CD4-positive, alpha-beta T cell treated with Interleukin-2 at 100 ng/mL for 4 hours (primary cell): ENCODE measurements around the gene S100A12.

Experiments
- DNase-seq: peaks from one replicate; pipeline ENCODE4 v3.0.0-alpha.2; 2020; ENCODE audit warnings: low spot score

S100A12 gene

DNA sequence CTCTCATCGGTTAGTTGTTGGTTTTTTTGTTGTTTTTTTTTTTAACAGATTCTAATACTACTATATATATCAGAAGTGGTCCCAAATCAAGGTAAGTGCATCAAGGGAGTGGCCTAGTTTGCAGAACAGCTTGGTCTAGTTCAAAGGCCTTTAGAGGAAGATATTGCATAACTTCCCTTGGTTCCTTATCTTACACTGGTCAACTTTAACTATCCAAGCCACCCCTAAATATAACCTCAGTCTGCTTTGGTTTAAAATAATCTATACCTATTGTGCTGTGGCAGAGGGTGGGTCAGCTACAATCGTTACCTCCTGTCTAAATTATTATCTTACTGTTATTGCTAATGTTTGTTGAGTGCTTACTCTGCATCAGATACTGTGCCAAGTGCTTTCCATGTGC, 6.9 kb downstream of the S100A12 start:
- DNase-seq = no peak

DNA sequence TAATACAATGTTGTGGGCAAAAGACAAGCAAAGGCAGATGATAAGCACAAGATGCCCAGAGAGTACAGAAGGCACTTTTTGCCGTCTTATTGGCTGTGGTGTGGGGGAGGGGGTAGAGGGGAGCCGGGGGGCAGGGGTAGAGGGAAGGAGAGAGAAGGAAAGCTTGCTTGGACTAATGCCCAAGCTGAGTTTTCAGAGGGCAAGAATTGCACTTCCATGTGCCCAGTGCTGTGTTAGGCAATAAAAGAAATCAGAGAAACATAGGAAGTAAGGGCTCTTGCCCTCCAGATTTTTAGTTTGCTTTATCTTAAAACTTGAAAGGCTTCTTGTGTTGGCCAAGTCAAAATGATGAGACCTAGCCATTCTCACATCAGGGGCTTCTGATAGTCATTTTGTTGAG, 8.3 kb downstream of the S100A12 start:
- no peak for DNase-seq

DNA sequence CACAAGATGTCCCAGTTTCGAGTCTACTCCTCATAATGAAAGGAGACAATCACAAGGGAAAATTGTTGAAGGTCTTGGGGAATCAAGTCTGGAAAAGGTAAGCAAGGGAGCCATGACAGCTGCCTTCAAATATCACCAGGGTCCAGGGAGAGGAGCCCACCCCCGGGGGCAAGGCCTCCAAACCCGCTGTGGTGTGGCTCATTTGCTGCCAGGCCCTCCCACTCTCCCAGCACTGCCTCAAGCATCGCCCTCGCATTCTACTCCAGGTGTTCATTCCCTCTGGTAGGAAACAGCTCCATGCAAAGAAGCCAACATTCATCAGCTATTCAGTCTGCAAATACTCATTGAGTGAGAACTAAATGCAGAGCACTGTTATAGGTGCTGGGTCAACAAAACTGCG, 9.2 kb downstream of the S100A12 start:
- no peak for DNase-seq

DNA sequence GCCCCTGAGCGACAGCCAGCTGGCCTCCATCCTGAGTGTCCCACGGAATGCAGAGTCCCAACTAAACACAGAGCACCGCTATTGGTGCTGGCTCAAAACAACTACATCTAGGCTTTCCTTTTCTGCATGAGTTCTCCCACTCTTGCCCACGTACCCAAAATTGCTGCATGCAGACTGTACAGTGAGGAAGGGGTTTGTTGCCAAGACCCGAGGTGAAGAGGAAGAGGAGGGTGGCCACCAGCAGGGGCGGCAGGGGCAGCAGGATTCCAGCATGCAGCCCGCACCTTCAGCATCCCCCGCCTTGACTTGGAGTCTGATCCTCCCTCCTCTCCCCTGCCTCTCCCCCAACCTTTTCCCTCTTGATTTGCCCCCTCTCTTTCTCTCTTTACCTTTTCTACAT, 9.7 kb downstream of the S100A12 start:
- no peak for DNase-seq

DNA sequence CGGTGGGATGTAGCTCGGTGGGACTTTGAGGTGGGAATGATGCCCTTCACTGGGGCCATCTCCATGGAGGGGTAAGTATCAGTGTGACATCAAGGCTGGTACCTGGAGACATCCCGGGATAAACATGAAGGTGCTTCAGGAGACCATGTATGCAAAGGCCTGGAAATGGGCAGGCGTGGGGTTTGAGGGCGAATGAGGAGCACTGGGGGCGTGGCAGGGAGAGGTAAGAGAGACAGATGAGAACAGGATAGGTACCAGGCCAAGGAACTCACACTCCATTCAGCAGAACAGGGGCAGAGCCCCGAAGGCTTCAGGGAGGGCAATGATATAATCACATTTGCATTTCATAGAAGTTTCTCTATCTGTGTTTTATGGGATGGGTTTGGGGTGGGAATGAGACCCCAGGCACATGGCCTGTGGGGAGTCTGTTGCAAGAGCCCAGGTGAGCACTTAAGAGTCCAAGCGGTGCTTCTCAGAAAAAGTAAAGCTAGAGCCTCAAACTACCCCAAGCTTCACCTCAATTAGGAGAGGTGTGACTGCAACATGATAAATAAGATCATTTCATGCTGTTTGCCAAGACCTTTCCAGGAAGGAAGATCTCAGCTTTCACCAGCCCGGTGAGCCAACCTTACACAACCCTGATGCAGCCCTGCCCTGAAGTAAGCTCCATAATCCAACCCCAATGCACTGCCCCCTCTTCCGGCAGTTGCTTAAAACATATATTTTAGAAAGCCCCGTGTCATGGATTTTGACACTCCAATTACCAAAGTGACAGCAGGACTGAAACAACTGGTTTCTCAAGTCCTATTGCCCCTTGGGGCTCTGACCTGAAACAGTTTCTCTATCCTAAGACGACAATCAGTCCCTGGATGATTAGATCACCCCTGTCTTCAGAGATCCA, 10.4 kb downstream of the S100A12 start:
- DNase-seq = no peak

DNA sequence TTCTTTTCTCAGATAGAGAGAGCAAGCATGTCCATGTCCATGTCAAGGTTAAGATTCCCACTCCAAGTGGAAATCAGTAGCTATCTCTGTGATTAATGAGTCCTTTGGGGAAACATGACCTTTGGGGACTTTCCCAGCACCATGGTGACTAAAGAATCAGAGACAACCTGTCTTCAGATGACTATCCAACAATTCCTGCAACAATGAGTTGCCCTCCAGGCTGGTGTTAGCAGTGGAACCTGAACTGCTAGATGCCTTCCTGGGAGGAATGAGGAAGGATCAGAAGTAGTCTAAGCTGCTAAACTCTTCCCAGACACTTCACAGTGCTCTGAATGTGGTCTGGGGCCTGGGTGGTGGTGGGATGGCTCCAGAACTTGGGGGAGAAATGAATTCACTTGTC, 11.3 kb downstream of the S100A12 start:
- DNase-seq = no peak

DNA sequence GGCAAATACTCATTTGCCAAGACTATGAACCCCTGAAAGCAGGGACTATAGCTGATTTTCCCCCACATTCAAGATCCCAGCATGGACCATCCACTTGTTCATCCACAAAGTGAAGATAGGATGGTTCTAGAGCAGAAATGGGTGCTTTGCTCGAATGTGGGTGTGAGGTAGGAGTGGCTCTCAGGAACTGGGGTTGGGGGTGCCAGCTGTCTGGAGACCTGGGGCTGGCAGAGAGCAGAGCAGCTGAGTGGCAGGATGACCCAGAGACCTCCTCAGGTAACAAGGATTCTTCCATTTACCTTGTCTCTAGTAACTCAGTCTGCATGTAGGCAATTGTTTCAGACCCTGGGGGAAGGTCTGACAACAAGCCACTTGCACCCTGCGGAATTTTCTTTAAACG, 11.8 kb downstream of the S100A12 start:
- no peak for DNase-seq

DNA sequence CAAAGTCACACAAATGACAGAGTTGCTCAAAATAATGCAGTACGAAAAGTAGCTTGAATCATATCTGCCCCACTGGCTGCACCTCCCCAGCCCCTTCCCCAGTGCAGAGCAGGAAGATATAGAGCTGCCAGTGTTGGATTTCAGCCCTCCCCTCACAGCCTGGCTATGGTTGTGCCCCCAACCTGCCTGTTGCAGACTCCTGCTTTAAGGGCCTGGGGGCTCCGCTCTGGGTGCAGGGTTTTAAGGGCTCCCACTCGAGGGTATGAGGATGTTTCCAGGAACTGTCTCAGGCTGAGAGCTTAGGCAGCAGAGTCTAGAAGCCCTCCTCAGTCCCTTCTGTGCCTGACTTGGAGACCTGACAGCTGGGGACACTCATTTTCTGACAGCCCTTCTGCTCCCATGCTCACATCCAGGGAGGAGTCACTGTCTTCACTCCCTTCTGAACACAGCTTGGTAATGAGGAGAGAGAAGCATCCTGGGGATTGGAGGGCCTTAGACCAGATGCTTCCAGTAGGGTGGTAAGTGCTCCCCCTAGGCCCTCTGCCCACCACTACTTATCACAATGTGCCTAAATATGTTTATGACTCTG, 13.1 kb downstream of the S100A12 start:
- no peak for DNase-seq

DNA sequence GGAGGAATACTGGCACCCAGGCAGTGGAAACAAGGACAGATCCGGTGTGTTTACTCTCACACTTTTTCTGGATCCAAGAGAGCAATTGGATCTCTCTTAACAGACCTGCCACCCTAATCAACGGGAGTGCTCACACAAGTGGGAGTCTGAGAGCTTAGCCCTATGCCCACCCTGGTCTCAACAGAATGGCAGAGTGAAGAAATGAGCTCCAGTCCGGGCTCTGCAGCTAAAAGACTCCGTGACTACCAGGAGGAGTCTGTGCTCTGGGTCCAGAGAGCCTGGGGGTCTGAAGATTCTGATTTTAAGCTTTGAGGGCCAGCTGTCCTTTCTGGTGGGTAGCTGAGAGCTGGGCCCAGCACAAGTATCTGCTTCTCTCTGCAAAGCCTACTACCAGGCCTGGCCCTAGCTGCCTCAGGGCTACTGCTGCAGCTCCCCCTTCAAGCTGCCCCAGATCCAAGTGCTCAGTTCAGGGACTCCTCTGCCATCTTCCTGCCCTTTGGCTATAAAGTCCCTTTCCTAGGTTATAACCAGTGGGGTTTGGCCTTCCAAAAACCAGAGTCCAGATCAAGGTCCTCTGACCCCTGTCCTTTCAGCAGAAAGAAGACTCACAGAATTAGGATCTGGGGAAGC, 13.8 kb downstream of the S100A12 start:
- no peak for DNase-seq

DNA sequence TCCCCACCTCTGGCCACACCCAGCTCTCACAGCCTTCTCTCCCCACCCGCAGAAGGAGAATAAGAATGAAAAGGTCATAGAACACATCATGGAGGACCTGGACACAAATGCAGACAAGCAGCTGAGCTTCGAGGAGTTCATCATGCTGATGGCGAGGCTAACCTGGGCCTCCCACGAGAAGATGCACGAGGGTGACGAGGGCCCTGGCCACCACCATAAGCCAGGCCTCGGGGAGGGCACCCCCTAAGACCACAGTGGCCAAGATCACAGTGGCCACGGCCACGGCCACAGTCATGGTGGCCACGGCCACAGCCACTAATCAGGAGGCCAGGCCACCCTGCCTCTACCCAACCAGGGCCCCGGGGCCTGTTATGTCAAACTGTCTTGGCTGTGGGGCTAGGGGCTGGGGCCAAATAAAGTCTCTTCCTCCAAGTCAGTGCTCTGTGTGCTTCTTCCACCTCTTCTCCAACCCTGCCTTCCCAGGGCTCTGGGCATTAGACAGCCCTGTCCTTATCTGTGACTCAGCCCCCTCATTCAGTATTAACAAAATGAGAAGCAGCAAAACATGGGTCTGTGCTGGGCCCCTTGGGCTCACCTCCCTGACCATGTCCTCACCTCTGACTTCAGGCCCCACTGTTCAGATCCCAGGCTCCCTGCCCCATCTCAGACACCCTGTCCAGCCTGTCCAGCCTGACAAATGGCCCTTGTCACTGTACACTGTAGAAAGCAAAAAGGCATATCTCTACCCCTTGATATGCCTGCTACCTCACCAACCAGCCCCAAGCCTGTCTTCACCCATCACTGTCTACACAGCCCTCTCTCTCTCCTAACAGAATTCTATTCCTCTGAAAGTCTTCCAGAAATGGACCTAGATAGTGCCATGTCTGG, 14.6 kb downstream of the S100A12 start:
- no peak for DNase-seq

DNA sequence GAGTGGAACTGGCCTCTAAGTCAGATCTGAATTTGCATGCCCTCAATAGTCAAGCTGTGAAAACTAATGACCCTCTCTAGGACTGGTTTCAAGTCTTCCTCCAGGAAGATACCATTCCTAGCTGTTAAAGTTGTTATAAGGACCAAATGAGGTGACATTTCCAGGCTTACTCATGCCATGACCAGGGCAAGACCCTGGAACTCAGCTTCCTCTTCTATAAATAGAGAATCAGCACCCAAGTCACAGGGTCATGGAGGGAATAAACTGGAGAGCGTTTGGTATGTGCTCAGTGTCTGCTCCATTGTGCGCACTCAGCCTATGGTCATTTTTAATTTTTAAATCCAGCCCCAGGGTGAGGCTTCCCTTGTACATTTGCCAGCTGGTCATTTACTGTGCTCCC, 15.2 kb downstream of the S100A12 start:
- no peak for DNase-seq

DNA sequence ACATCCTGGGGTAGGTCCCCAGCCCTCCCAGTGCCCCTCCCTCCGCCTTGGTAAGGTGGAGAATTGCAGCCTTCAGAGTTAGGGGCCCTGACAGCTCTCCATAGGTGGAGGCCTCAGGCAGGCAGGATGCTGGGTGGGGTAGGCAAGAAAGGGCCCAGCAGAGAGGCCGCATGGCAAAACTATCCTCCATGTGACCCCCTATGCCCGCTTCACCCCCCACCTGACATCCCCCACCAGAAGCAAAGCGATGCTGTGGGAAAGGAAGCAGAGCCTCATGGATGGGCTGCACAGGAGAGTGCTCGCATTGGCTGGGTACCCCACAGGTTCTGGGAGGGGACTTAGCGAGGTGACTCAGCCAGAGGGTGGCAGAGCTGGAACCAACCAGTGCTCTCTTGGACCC, 16.2 kb downstream of the S100A12 start:
- DNase-seq = no peak

DNA sequence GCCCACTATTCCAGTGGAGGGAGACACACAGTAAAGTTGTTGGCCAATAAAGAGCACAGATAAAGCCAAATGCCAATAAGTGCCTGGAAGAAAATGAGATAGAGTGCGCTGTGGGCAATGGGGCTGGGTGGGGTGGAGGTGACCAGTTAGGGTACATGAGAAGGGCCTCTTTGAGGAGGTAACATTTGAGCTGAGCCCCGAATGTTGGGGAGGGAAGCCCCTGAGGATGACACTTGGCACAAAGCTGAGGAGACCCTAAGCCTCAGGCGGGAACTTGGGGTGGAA, 16.8 kb downstream of the S100A12 start:
- no peak for DNase-seq

DNA sequence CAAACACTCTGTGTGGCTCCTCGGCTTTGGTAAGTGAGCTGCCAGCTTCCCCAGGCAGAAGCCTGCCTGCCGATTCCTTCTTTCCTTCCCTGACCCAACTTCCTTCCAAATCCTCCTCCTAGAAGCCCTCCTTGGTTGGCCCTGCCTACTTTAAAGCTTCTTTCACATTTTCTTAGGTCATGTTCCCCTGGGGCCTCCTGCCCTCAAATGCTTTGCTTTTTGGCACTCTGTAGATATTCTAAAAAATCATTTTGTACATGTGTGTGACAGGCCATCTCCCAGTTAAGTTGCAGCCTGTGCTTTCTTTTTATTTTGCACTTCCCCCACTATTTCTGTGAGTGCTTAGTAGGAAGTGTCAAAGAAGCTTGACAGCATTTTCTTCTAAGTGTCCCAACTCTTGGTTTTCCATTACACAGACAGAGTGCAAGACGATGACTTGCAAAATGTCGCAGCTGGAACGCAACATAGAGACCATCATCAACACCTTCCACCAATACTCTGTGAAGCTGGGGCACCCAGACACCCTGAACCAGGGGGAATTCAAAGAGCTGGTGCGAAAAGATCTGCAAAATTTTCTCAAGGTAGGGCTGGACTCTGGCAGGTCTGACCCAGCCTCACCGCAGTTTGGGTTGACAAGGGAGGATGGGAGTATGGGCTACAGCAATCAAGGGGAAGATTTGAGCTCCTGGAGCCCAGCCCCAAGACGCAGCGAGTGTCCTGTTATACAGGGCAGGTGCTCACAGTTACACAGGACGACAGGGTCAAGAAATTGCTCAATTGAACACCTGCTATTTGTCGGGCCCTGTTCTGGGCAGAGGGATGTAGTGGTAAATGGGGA, 17.3 kb downstream of the S100A12 start, which contains the start of gene S100A9:
Gene S100A9 (plus strand): TSS at position 2 of the 838 bp plus-strand sequence. CDS start 430 bp downstream, at position 432.
- no peak for DNase-seq

DNA sequence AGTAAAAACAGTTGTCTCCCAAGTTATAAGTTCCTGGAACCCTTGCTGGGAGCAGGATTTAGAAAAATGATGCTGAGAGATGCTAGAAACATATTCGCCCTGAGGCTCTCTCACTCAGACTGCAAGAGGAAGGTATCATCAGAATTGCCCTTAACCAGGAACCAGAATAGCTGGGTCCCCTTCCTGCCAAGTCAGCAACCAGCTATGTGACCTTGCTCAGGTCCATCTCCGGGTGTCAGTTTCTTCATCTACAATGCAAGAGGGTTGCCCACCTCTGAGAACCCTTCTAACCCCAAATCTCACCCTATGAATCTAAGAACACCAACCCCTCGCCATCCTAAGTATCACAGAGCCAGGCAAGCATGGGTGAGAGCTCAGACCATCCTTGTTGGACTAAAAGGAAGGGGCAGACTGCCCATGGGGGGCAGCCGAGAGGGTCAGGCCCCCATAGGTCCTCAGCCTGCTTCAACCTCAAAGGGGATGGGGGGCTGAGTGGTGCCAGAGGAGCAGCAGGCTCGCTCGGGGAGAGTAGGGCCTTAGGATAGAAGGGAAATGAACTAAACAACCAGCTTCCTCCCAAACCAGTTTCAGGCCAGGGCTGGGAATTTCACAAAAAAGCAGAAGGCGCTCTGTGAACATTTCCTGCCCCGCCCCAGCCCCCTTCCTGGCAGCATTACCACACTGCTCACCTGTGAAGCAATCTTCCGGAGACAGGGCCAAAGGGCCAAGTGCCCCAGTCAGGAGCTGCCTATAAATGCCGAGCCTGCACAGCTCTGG, 18.2 kb downstream of the S100A12 start:
- DNase-seq = no peak

DNA sequence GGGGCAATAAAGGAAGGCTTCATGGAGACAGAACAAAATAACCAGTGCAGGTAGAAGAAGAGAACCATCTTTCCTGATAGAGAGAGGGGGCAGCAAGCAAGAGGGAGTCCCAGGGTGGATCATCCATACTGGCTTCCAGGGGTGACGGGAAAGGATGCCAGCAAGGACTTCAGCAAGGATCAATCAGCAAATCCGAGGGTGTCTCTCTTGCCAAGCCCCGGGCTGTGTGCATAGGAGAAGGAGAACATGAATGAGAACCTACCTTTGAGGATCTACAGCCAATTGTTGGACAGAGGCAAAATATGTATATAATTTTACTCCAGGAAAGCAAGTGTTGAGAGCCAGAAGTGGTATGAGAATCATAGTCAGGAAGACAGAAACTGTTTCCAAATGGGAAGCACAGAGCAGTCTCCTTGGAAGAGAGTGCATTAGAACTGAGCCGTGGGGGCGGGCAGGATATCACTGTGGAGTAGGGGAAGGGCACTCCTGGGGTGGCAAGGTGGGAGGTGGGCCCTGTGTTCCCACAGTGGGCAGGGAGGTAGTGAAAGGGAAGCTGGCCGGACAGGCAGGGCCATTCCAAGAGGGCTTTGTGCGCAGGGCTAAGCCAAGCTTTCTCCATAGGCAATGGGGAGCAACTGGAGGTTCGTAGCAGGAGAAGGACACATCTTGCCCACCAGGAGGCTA, 18.9 kb downstream of the S100A12 start:
- no peak for DNase-seq

DNA sequence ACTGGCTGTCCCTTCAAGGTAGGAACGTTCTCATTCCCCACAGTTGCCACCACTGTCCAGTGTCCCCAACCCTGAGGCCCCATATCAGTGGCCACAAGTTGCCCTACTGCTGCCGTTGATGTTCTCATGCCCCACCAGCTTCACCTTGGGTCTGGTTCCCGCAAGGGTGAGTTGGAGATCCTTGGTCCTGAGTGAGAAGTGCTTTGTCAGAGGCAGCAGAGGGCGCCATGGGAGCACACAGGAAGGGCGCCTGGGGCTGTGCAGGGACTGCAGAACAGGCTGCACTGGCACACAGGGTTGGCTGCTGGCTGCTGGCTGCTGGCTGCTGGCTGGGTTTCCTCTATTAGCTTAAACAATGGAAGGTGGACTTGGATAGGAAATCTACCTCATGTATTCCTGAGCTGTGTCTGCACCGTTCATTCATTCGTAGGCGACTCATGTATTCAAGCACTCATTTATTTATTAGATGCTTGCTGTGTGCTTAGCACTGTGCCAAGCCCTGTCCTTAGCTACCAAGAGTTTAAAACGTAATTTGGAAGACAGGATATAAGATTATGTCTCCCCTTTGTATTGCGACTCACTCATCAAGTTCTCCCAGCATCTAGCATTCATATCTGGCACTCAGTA, 19.9 kb downstream of the S100A12 start:
- DNase-seq = peak; percentile 26

DNA sequence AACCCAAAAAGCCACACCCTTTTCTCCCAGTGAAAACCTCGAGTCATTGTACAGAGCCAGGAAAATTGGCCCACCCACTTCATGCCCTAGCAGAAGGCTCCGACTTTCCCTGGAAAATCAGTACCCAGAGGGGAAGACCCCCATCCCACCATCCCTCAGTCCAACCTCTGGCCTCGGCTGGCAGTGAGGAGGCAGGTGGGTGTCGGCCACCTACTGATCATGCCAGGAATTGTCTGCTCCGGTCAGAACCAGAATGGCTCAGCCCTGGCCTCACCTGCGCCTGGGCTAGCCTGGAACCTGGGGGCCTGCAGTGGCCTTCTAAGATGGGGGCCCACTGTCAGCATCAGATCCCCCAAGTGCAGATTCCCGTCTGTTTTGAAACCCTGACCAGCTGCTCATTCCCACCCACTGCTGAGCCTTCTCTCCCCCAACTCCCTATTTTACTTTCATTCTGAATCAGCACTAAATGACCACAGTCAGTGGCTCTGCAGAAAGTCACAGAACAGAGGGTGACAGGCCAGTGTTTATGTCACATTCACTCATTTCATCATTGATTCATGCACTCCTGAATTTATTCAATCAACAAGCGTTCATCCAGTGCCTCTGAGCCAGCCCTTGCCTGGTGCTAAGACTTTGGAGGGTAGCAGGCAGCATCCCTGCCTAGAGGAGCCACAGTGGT, 20.8 kb downstream of the S100A12 start:
- DNase-seq = no peak
